ENCODE measurements around the gene CXCL17. TPM values are rescaled to one million over a fixed set of nuclear protein-coding genes. Genes with fewer than 3 reads are reported as not detected.
A peak's percentile ranks its signal among the peaks of the same experiment; 100 is the strongest.
"Not testable (repeated sequence)": the region's sequence is repeated elsewhere in the genome, so short reads cannot be mapped to it uniquely, and the experiment has no call there.

The CXCL17 gene
- total and polyA plus RNA-seq, 2 experiments from 2014 or later = 4.4 to 16.7 TPM

DNA sequence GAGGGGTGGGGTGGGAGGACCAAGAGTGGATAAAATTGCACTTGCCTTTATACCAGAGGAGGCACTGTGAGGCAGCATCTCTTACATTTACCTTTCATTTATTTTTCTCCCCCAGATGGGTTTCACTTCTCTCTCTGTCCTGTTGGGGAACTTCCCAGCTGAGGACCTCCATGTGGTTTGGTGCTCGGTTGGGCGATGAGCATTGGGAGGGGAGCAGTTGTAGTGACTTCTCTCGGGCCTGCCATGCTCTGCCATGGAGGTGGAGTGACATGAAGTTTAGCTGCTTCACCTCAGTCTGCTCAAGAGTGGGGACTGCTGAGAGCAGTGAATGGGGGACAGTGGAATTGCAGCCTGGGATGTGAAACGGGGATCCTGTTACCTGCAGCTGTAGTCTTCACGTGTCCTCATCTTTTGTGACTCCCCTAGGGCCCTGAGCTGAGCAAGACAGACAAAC, 23.1 kb upstream of the CXCL17 start:
- Histone ChIP-seq H3K9me2 (replicated peaks; ENCODE audit: insufficient read depth) (no peaks in the 10 kb centered on the region), H3K36me3 (replicated peaks; ENCODE audit: insufficient read depth, low read depth) (no peaks in the 10 kb centered on the region), H2AFZ (no peak overlapping the region), H3K27me3 (no peaks in the 10 kb centered on the region), H3K4me2 (no peak overlapping the region), H3K79me2 (no peaks in the 10 kb centered on the region), H4K20me1 (ENCODE audit: insufficient read depth, poor library complexity, severe bottlenecking) (no peaks in the 10 kb centered on the region), H3K9me3 (ENCODE audit: low read depth) (no peaks in the 10 kb centered on the region), H3K4me3 (no peak overlapping the region), H3K27ac (peak overlapping the region; percentile 75), H3K4me1 (ENCODE audit: insufficient read depth) (peaks cover 17% of the 10 kb centered on the region)
- WGBS (ENCODE audit: low lambda C conversion rate, missing lambda C conversion rate) = 82% methylated on average over 5 of the region's 5 CpGs
- TF ChIP-seq EZH2 (IDR thresholded peaks at IDR 0.05; ENCODE audit: borderline replicate concordance) = no peak
- TF ChIP-seq, protein P1, sequence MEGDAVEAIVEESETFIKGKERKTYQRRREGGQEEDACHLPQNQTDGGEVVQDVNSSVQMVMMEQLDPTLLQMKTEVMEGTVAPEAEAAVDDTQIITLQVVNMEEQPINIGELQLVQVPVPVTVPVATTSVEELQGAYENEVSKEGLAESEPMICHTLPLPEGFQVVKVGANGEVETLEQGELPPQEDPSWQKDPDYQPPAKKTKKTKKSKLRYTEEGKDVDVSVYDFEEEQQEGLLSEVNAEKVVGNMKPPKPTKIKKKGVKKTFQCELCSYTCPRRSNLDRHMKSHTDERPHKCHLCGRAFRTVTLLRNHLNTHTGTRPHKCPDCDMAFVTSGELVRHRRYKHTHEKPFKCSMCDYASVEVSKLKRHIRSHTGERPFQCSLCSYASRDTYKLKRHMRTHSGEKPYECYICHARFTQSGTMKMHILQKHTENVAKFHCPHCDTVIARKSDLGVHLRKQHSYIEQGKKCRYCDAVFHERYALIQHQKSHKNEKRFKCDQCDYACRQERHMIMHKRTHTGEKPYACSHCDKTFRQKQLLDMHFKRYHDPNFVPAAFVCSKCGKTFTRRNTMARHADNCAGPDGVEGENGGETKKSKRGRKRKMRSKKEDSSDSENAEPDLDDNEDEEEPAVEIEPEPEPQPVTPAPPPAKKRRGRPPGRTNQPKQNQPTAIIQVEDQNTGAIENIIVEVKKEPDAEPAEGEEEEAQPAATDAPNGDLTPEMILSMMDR (IDR thresholded peaks at IDR 0.05; ENCODE audit: poor library complexity) = no peak
- TF ChIP-seq EZH2phosphoT487 (IDR thresholded peaks at IDR 0.05; ENCODE audit: low read depth, severe bottlenecking, unreplicated experiment) = no peak
- DNase-seq (ENCODE audit: low spot score) = no peak

DNA sequence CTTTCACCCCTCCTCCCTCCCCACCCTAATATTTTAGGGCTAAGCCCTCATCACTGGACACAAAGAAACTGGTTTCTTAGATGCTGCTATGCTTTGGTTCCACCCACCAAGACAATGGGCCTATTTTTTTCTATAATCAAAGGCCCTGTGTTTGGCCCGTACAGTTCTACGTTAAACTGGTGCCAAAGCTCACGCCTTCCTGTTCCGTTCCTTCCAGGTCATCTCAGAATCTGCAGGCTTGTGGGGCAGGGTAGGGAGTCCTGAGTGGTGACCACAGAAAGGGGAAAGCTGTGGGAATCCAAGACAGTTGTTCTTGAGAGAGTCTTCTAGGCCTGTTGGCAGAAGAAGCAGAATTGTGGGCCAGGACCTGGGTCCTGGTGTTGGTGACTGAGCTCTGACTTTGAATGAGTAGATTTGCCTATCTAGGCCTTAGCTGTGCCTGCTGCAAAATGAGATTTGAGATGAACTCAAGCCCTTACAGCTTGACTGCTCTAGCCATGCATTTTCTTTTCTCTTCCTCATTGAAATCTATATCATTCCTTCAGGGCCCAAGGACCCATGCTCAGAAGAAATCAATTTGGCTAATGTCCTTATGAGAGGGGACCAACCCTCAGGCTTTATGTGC, 19.1 kb upstream of the CXCL17 start:
- no peaks in the 10 kb centered on the region for H4K20me1 ChIP-seq (ENCODE audit: insufficient read depth, poor library complexity, severe bottlenecking)
- H3K79me2 ChIP-seq = no peaks in the 10 kb centered on the region
- TF ChIP-seq EZH2 (IDR thresholded peaks at IDR 0.05; ENCODE audit: borderline replicate concordance) = no peak
- TF ChIP-seq, protein P1 (IDR thresholded peaks at IDR 0.05; ENCODE audit: poor library complexity) = no peak
- TF ChIP-seq EZH2phosphoT487 (IDR thresholded peaks at IDR 0.05; ENCODE audit: low read depth, severe bottlenecking, unreplicated experiment) = no peak
- WGBS (ENCODE audit: low lambda C conversion rate, missing lambda C conversion rate) = 96% methylated on average over 4 of the region's 4 CpGs
- H3K4me2 ChIP-seq = no peak overlapping the region
- H2AFZ ChIP-seq = no peak overlapping the region
- no peak overlapping the region for H3K27ac ChIP-seq
- no peaks in the 10 kb centered on the region for H3K27me3 ChIP-seq
- no peaks in the 10 kb centered on the region for H3K9me3 ChIP-seq (ENCODE audit: low read depth)
- peaks cover 8% of the 10 kb centered on the region for H3K4me1 ChIP-seq (ENCODE audit: insufficient read depth)
- H3K4me3 ChIP-seq = no peak overlapping the region
- no peak for DNase-seq (ENCODE audit: low spot score)
- no peaks in the 10 kb centered on the region for H3K36me3 ChIP-seq (replicated peaks; ENCODE audit: insufficient read depth, low read depth)
- no peaks in the 10 kb centered on the region for H3K9me2 ChIP-seq (replicated peaks; ENCODE audit: insufficient read depth)

DNA sequence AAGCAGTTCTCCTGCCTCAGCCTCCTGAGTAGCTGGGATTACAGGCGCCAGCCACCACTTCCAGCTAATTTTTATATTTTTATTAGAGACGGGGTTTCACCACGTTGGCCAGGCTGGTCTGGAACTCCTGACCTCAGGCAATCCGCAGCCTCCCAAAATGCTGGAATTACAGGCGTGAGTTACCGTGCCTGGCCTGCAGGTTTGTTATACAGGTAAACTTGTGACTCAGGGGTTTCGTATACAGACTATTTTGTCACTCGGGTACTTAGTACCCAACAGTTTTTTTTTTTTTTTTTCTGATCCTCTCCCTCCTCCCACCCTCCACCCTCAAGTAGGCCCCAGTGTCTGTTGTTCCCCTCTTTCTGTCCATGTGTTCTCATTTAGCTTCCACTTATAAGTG, 18.5 kb upstream of the CXCL17 start:
- not testable (repeated sequence) for H3K4me2 ChIP-seq; H3K9me2 ChIP-seq (replicated peaks; ENCODE audit: insufficient read depth); DNase-seq (ENCODE audit: low spot score); H3K9me3 ChIP-seq (ENCODE audit: low read depth); H3K4me3 ChIP-seq; H3K27me3 ChIP-seq; H3K79me2 ChIP-seq; H3K36me3 ChIP-seq (replicated peaks; ENCODE audit: insufficient read depth, low read depth); H3K4me1 ChIP-seq (ENCODE audit: insufficient read depth); H3K27ac ChIP-seq; H4K20me1 ChIP-seq (ENCODE audit: insufficient read depth, poor library complexity, severe bottlenecking); H2AFZ ChIP-seq
- WGBS (ENCODE audit: low lambda C conversion rate, missing lambda C conversion rate) = 92% methylated on average over 8 of the region's 8 CpGs

DNA sequence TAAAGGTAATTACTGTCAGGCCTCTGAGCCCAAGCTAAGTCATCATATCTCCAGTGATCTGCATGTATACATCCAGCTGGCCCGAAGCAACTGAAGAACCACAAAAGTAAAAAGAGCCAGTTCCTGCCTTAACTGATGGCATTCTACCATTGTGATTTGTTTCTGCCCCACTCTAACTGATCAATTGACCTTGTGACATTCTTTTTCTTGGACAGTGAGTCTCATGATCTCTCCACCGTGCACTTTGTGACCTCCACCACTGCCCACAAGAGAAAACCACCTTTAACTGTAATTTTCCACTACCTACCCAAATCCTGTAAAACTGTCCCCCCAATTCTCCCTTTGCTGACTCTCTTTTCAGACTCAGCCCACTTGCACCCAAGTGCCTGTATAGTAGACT, 17.2 kb upstream of the CXCL17 start:
- H3K27me3 ChIP-seq = no peaks in the 10 kb centered on the region
- H3K9me3 ChIP-seq (ENCODE audit: low read depth) = no peaks in the 10 kb centered on the region
- no peak overlapping the region for H2AFZ ChIP-seq
- H3K79me2 ChIP-seq = no peaks in the 10 kb centered on the region
- DNase-seq (ENCODE audit: low spot score) = no peak
- H3K4me2 ChIP-seq = no peak overlapping the region
- WGBS (ENCODE audit: low lambda C conversion rate, missing lambda C conversion rate) = 78% methylated on average over 2 of the region's 2 CpGs
- H3K9me2 ChIP-seq (replicated peaks; ENCODE audit: insufficient read depth) = no peaks in the 10 kb centered on the region
- no peak overlapping the region for H3K27ac ChIP-seq
- H4K20me1 ChIP-seq (ENCODE audit: insufficient read depth, poor library complexity, severe bottlenecking) = no peaks in the 10 kb centered on the region
- H3K4me1 ChIP-seq (ENCODE audit: insufficient read depth) = no peaks in the 10 kb centered on the region
- no peak for TF ChIP-seq EZH2 (IDR thresholded peaks at IDR 0.05; ENCODE audit: borderline replicate concordance)
- TF ChIP-seq, protein P1 (IDR thresholded peaks at IDR 0.05; ENCODE audit: poor library complexity) = no peak
- no peak for TF ChIP-seq EZH2phosphoT487 (IDR thresholded peaks at IDR 0.05; ENCODE audit: low read depth, severe bottlenecking, unreplicated experiment)
- no peaks in the 10 kb centered on the region for H3K36me3 ChIP-seq (replicated peaks; ENCODE audit: insufficient read depth, low read depth)
- H3K4me3 ChIP-seq = no peak overlapping the region
